GM23248 (cell line): ENCODE measurements around the gene TIAM2. TPM values are rescaled to one million over a fixed set of nuclear protein-coding genes. Genes with fewer than 3 reads are reported as not detected.

ENCODE experiments used
- DNase-seq: peaks from one replicate; pipeline ENCODE4 v3.0.0-alpha.2; 2015
- H2AFZ ChIP-seq: fragments of 200-600 bp; sonication (generic); 2 replicates; pipeline ENCODE4 v1.6.1; 2016; ENCODE audit warnings: antibody characterized with exemption
- H3F3A ChIP-seq: fragments of 200-600 bp; sonication (generic); 2 replicates; pipeline ENCODE4 v1.6.1; 2016; ENCODE audit warnings: mild to moderate bottlenecking, antibody characterized with exemption, mixed run types; ENCODE audit not compliant: insufficient read depth
- H3K27ac ChIP-seq: fragments of 200-600 bp; sonication (generic); 2 replicates; pipeline ENCODE4 v1.5.1; 2016; ENCODE audit warnings: mild to moderate bottlenecking
- H3K27me3 ChIP-seq: fragments of 200-600 bp; sonication (generic); replicated peaks from 2 replicates; pipeline ENCODE4 v1.6.1; 2016; ENCODE audit warnings: mild to moderate bottlenecking; ENCODE audit not compliant: insufficient read depth
- H3K36me3 ChIP-seq: fragments of 200-600 bp; sonication (generic); 2 replicates; pipeline ENCODE4 v1.6.1; 2016; ENCODE audit warnings: low read depth, mild to moderate bottlenecking
- H3K4me1 ChIP-seq: fragments of 200-600 bp; sonication (generic); 2 replicates; pipeline ENCODE4 v1.6.1; 2016; ENCODE audit warnings: mild to moderate bottlenecking; ENCODE audit not compliant: insufficient read depth
- H3K4me2 ChIP-seq: fragments of 200-600 bp; sonication (generic); one replicate; pipeline ENCODE4 v1.6.1; 2016; ENCODE audit warnings: mild to moderate bottlenecking; ENCODE audit not compliant: unreplicated experiment
- H3K4me3 ChIP-seq: fragments of 200-600 bp; sonication (generic); 2 replicates; pipeline ENCODE4 v1.5.1; 2016; ENCODE audit warnings: mild to moderate bottlenecking
- H3K79me2 ChIP-seq: fragments of 200-600 bp; sonication (generic); 2 replicates; pipeline ENCODE4 v1.6.1; 2016; ENCODE audit warnings: mild to moderate bottlenecking; ENCODE audit not compliant: insufficient read depth
- H3K9ac ChIP-seq: fragments of 200-600 bp; sonication (generic); 2 replicates; pipeline ENCODE4 v1.6.1; 2016; ENCODE audit warnings: mild to moderate bottlenecking
- H3K9me2 ChIP-seq: fragments of 200-600 bp; sonication (generic); 2 replicates; pipeline ENCODE4 v1.6.1; 2016; ENCODE audit warnings: mixed run types, mild to moderate bottlenecking, moderate library complexity; ENCODE audit not compliant: insufficient read depth
- H3K9me3 ChIP-seq: fragments of 200-600 bp; sonication (generic); one replicate; pipeline ENCODE4 v1.6.1; 2017; ENCODE audit warnings: low read depth
- H4K20me1 ChIP-seq: fragments of 200-600 bp; sonication (generic); 2 replicates; pipeline ENCODE4 v1.6.0; 2016; ENCODE audit not compliant: insufficient read depth
- EZH2 ChIP-seq: fragments of 200-600 bp; sonication (generic); IDR thresholded peaks from 2 replicates; pipeline ENCODE4 v1.6.1; 2018; ENCODE audit warnings: antibody characterized with exemption, mild to moderate bottlenecking; ENCODE audit not compliant: insufficient read depth, poor library complexity, severe bottlenecking
- EZH2phosphoT487 ChIP-seq: fragments of 200-600 bp; sonication (generic); IDR thresholded peaks from 2 replicates; pipeline ENCODE4 v1.6.1; 2018; ENCODE audit warnings: antibody characterized with exemption, moderate library complexity, mild to moderate bottlenecking, low read depth; ENCODE audit not compliant: insufficient read depth
- WGBS, 2 experiments: methylation state at CpG; one replicate each; pipeline ENCODE4 v1.1.6; 2015 to 2017; ENCODE audit warnings: low lambda C conversion rate in 2 of 2, low coverage in 1 of 2; ENCODE audit errors: missing lambda C conversion rate in 2 of 2; 5-methylcytosine and 5-hydroxymethylcytosine counted together
- in situ Hi-C: fragments of 300-500 bp; cut with MboI; formaldehyde crosslinking; loops from 2 replicates; pipeline ENCODE4 v1.15.0; 2020
- polyA plus RNA-seq: library from polyadenylated mRNA; unstranded; fragments of >200 nt; fragmentation: Nextera tagmentation; extraction: Ambion mirVana; gene quantifications from 2 replicates; pipeline ENCODE4 v1.2.1, GENCODE V29; 2016
- total RNA-seq: library from RNA; depleted of rRNA; stranded (reverse); fragments of >200 nt; shearing (Covaris generic); gene quantifications from 2 replicates; pipeline ENCODE4 v1.2.3, GENCODE V29; 2014

Gene TIAM2
- total and polyA plus RNA-seq, 2 experiments from 2014 or later, result 2.4 to 2.6 TPM

- TF ChIP-seq EZH2 (no peak), EZH2phosphoT487 (no peak)
- H3K4me2 ChIP-seq, result no peak overlapping the region
- no peaks in the 10 kb centered on the region for H4K20me1 ChIP-seq
- H3K9me3 ChIP-seq, result no peaks in the 10 kb centered on the region
- no peaks in the 10 kb centered on the region for H3K27me3 ChIP-seq
- peaks cover 6% of the 10 kb centered on the region; the same call in 1 of the 2 replicates for H3K36me3 ChIP-seq
- H3K27ac ChIP-seq, result no peak overlapping the region
- H3K9me2 ChIP-seq, result no peaks in the 10 kb centered on the region
- H2AFZ ChIP-seq, result no peak overlapping the region
- in situ Hi-C loops, result no loop called here
- WGBS, 2 experiments, result 95 to 97% methylated on average over 10 of the region's 10 CpGs
- no peak for DNase-seq
- no peaks in the 10 kb centered on the region for H3K4me1 ChIP-seq
- H3K4me3 ChIP-seq, result no peak overlapping the region
- H3K79me2 ChIP-seq, result no peaks in the 10 kb centered on the region
- no peak overlapping the region for H3K9ac ChIP-seq
- no peaks in the 10 kb centered on the region for H3F3A ChIP-seq
These were observed 259.0 kb downstream of the TIAM2 start for GRCh38 chr6:155254139-155254538.

GRCh38 chr6:155256122-155256795, 261.1 kb downstream of the TIAM2 start:
- in situ Hi-C loops, result no loop called here
- H3K27ac ChIP-seq, result no peak overlapping the region

DNA sequence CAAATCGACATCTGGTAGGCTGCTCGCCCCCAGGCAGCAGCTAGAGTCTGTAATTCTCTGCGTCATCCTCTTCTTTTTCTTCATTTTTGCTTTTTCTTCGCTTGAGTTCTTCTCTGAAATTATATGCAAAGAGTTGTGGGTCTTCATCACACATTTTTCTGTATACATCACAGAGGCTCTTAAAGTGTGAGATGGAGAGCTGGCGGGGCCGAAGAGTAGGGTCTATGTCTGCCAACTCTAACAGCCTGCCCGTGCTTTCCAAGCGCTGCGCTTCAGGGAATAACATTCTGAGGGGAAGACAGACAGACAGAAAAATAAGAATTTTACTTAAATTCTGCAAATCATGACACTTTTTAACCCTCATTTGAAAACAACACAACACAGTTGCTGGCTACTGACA, 262.7 kb downstream of the TIAM2 start:
- Histone ChIP-seq H3K4me1 (no peaks in the 10 kb centered on the region), H3K4me2 (no peak overlapping the region), H3K79me2 (no peaks in the 10 kb centered on the region), H3K4me3 (no peak overlapping the region), H3K9me2 (no peaks in the 10 kb centered on the region), H3F3A (no peaks in the 10 kb centered on the region), H3K27ac (no peak overlapping the region), H3K9me3 (no peaks in the 10 kb centered on the region), H2AFZ (no peak overlapping the region), H4K20me1 (no peaks in the 10 kb centered on the region), H3K36me3 (peaks cover 6% of the 10 kb centered on the region; the same call in 1 of the 2 replicates), H3K9ac (no peak overlapping the region), H3K27me3 (no peaks in the 10 kb centered on the region)
- in situ Hi-C loops, result no loop called here
- DNase-seq, result no peak
- TF ChIP-seq EZH2, result no peak
- 97 to 99% methylated on average over 9 of the region's 9 CpGs for WGBS, 2 experiments

More at GRCh38 chr6:155256122-155256795, 261.1 kb downstream of the TIAM2 start:
- H3K4me1 ChIP-seq, result no peaks in the 10 kb centered on the region
- H3K9me2 ChIP-seq, result no peaks in the 10 kb centered on the region
- no peak overlapping the region for H2AFZ ChIP-seq
- TF ChIP-seq EZH2phosphoT487 (no peak), EZH2 (no peak)
- H3K4me3 ChIP-seq, result no peak overlapping the region
- WGBS, 2 experiments, result 85 to 89% methylated on average over 13 of the region's 13 CpGs
- no peak overlapping the region for H3K4me2 ChIP-seq
- H3K79me2 ChIP-seq, result no peaks in the 10 kb centered on the region
- H3F3A ChIP-seq, result no peaks in the 10 kb centered on the region
- no peak overlapping the region for H3K9ac ChIP-seq
- no peaks in the 10 kb centered on the region for H4K20me1 ChIP-seq
- H3K27me3 ChIP-seq, result no peaks in the 10 kb centered on the region
- no peaks in the 10 kb centered on the region for H3K9me3 ChIP-seq
- no peak for DNase-seq
- peaks cover 9% of the 10 kb centered on the region; the same call in 1 of the 2 replicates for H3K36me3 ChIP-seq

GRCh38 chr6:155259204-155259603, 264.1 kb downstream of the TIAM2 start:
- Histone ChIP-seq H3F3A (peaks cover 1% of the 10 kb centered on the region; the same call in 1 of the 2 replicates), H3K4me2 (no peak overlapping the region), H3K4me3 (no peak overlapping the region), H3K79me2 (no peaks in the 10 kb centered on the region), H4K20me1 (no peaks in the 10 kb centered on the region), H3K9me2 (no peaks in the 10 kb centered on the region), H3K27ac (no peak overlapping the region), H2AFZ (no peak overlapping the region), H3K4me1 (no peaks in the 10 kb centered on the region), H3K36me3 (peaks cover 6% of the 10 kb centered on the region; the same call in 1 of the 2 replicates), H3K27me3 (no peaks in the 10 kb centered on the region), H3K9ac (no peak overlapping the region), H3K9me3 (no peaks in the 10 kb centered on the region)
- in situ Hi-C loops, result no loop called here
- DNase-seq, result no peak
- WGBS, 2 experiments, result 96 to 97% methylated on average over 3 of the region's 3 CpGs
- TF ChIP-seq EZH2 (no peak), EZH2phosphoT487 (no peak)
